Measurements from ENCODE around the gene UBTD1. TPM values are rescaled to one million over a fixed set of nuclear protein-coding genes. Genes with fewer than 3 reads are reported as not detected.

UBTD1 gene
- total and polyA plus RNA-seq, 5 donors from 2014 or later: 0.22 to 2.2 (median 1.8) TPM

GRCh38 chr10:97598407-97599271 is 99.9 kb downstream of the UBTD1 start:
- ATAC-seq (ENCODE audit: low read depth in 2 of 2) (no peak), DNase-seq (no peak)
- Histone ChIP-seq H3K27me3 (ENCODE audit: control insufficient read depth, insufficient read depth, low read length) (no peaks in the 10 kb centered on the region), H3K27ac (ENCODE audit: insufficient read depth, low read length, poor library complexity, severe bottlenecking) (no peak overlapping the region), H3K36me3 (ENCODE audit: control insufficient read depth, insufficient read depth, low read length) (no peaks in the 10 kb centered on the region), H3K9me3 (ENCODE audit: control insufficient read depth in 2 of 2, low read length in 2 of 2) (no peaks in the 10 kb centered on the region), H3K4me3 (ENCODE audit: low read depth, low read length) (no peak overlapping the region), H3K4me1 (ENCODE audit: control insufficient read depth, insufficient read depth, low read length, poor library complexity, severe bottlenecking) (no peaks in the 10 kb centered on the region)
- Mint-ChIP-seq H3K9me3 (peaks cover 0 to 1% (median 0%) of the 10 kb centered on the region in 7 donors), H3K27me3 (no peaks in the 10 kb centered on the region), H3K4me3 (no peak overlapping the region), H3K36me3 (no peaks in the 10 kb centered on the region), H3K4me1 (peaks cover 0 to 5% (median 0%) of the 10 kb centered on the region in 4 donors), H3K27ac (no peak overlapping the region)

- no peak overlapping the region for H3K4me3 ChIP-seq (ENCODE audit: low read depth, low read length)
- H3K9me3 ChIP-seq (ENCODE audit: control insufficient read depth in 2 of 2, low read length in 2 of 2): no peaks in the 10 kb centered on the region
- no peaks in the 10 kb centered on the region for H3K36me3 ChIP-seq (ENCODE audit: control insufficient read depth, insufficient read depth, low read length)
- no peak for ATAC-seq (ENCODE audit: low read depth in 2 of 2)
- Mint-ChIP-seq H3K4me3 (no peak overlapping the region), H3K27me3 (no peaks in the 10 kb centered on the region), H3K4me1 (peaks cover 0 to 5% (median 0%) of the 10 kb centered on the region in 4 donors), H3K36me3 (no peaks in the 10 kb centered on the region), H3K9me3 (peaks cover 0 to 1% (median 0%) of the 10 kb centered on the region in 7 donors), H3K27ac (peak overlapping the region in 1 of 3 donors; percentile 15)
- H3K27ac ChIP-seq (ENCODE audit: insufficient read depth, low read length, poor library complexity, severe bottlenecking): no peak overlapping the region
- H3K4me1 ChIP-seq (ENCODE audit: control insufficient read depth, insufficient read depth, low read length, poor library complexity, severe bottlenecking): no peaks in the 10 kb centered on the region
- DNase-seq: no peak
- no peaks in the 10 kb centered on the region for H3K27me3 ChIP-seq (ENCODE audit: control insufficient read depth, insufficient read depth, low read length)
Observed at GRCh38 chr10:97599272-97599619, 100.5 kb downstream of the UBTD1 start.

GRCh38 chr10:97600616-97601015 is 101.9 kb downstream of the UBTD1 start:
- Histone ChIP-seq H3K4me1 (ENCODE audit: control insufficient read depth, insufficient read depth, low read length, poor library complexity, severe bottlenecking) (no peaks in the 10 kb centered on the region), H3K9me3 (ENCODE audit: control insufficient read depth in 2 of 2, low read length in 2 of 2) (no peaks in the 10 kb centered on the region), H3K27ac (ENCODE audit: insufficient read depth, low read length, poor library complexity, severe bottlenecking) (no peak overlapping the region), H3K27me3 (ENCODE audit: control insufficient read depth, insufficient read depth, low read length) (no peaks in the 10 kb centered on the region), H3K4me3 (ENCODE audit: low read depth, low read length) (no peak overlapping the region), H3K36me3 (ENCODE audit: control insufficient read depth, insufficient read depth, low read length) (no peaks in the 10 kb centered on the region)
- peaks cover 0 to 4% (median 0%) of the 10 kb centered on the region in 4 donors for H3K4me1 Mint-ChIP-seq
- H3K9me3 Mint-ChIP-seq: peaks cover 0 to 1% (median 0%) of the 10 kb centered on the region in 7 donors
- H3K36me3 Mint-ChIP-seq: no peaks in the 10 kb centered on the region
- H3K27me3 Mint-ChIP-seq: peaks cover 3% of the 10 kb centered on the region
- no peak overlapping the region for H3K27ac Mint-ChIP-seq
- H3K4me3 Mint-ChIP-seq: no peak overlapping the region
- ATAC-seq (ENCODE audit: low read depth in 2 of 2) (no peak), DNase-seq (no peak)

GRCh38 chr10:97601268-97602215 is 102.8 kb downstream of the UBTD1 start:
- peaks cover 0 to 1% (median 0%) of the 10 kb centered on the region in 7 donors for H3K9me3 Mint-ChIP-seq
- no peak overlapping the region for H3K27ac Mint-ChIP-seq
- Histone ChIP-seq H3K36me3 (ENCODE audit: control insufficient read depth, insufficient read depth, low read length) (no peaks in the 10 kb centered on the region), H3K27me3 (ENCODE audit: control insufficient read depth, insufficient read depth, low read length) (no peaks in the 10 kb centered on the region), H3K4me1 (ENCODE audit: control insufficient read depth, insufficient read depth, low read length, poor library complexity, severe bottlenecking) (no peaks in the 10 kb centered on the region), H3K27ac (ENCODE audit: insufficient read depth, low read length, poor library complexity, severe bottlenecking) (no peak overlapping the region), H3K4me3 (ENCODE audit: low read depth, low read length) (no peak overlapping the region), H3K9me3 (ENCODE audit: control insufficient read depth in 2 of 2, low read length in 2 of 2) (no peaks in the 10 kb centered on the region)
- no peaks in the 10 kb centered on the region for H3K36me3 Mint-ChIP-seq
- no peak for ATAC-seq (ENCODE audit: low read depth in 2 of 2)
- no peak overlapping the region for H3K4me3 Mint-ChIP-seq
- DNase-seq: no peak
- H3K4me1 Mint-ChIP-seq: no peaks in the 10 kb centered on the region
- H3K27me3 Mint-ChIP-seq: peaks cover 4% of the 10 kb centered on the region

GRCh38 chr10:97607095-97607636 is 108.4 kb downstream of the UBTD1 start:
- Mint-ChIP-seq H3K27ac (peak overlapping the region in 1 of 3 donors; percentile 14), H3K27me3 (peaks cover 10% of the 10 kb centered on the region), H3K9me3 (no peaks in the 10 kb centered on the region), H3K4me1 (no peaks in the 10 kb centered on the region), H3K4me3 (no peak overlapping the region), H3K36me3 (no peaks in the 10 kb centered on the region)
- ATAC-seq (ENCODE audit: low read depth in 2 of 2): no peak
- Histone ChIP-seq H3K27me3 (ENCODE audit: control insufficient read depth, insufficient read depth, low read length) (no peaks in the 10 kb centered on the region), H3K4me1 (ENCODE audit: control insufficient read depth, insufficient read depth, low read length, poor library complexity, severe bottlenecking) (no peaks in the 10 kb centered on the region), H3K27ac (ENCODE audit: insufficient read depth, low read length, poor library complexity, severe bottlenecking) (no peak overlapping the region), H3K36me3 (ENCODE audit: control insufficient read depth, insufficient read depth, low read length) (no peaks in the 10 kb centered on the region), H3K4me3 (ENCODE audit: low read depth, low read length) (no peak overlapping the region), H3K9me3 (ENCODE audit: control insufficient read depth in 2 of 2, low read length in 2 of 2) (no peaks in the 10 kb centered on the region)
- no peak for DNase-seq

GRCh38 chr10:97608991-97609561 is 110.4 kb downstream of the UBTD1 start:
- DNase-seq: no peak
- Histone ChIP-seq H3K9me3 (ENCODE audit: control insufficient read depth in 2 of 2, low read length in 2 of 2) (no peaks in the 10 kb centered on the region), H3K27ac (ENCODE audit: insufficient read depth, low read length, poor library complexity, severe bottlenecking) (no peak overlapping the region), H3K27me3 (ENCODE audit: control insufficient read depth, insufficient read depth, low read length) (no peaks in the 10 kb centered on the region), H3K4me3 (ENCODE audit: low read depth, low read length) (no peak overlapping the region), H3K36me3 (ENCODE audit: control insufficient read depth, insufficient read depth, low read length) (no peaks in the 10 kb centered on the region), H3K4me1 (ENCODE audit: control insufficient read depth, insufficient read depth, low read length, poor library complexity, severe bottlenecking) (no peaks in the 10 kb centered on the region)
- H3K27me3 Mint-ChIP-seq: peaks cover 10% of the 10 kb centered on the region
- H3K4me3 Mint-ChIP-seq: no peak overlapping the region
- no peaks in the 10 kb centered on the region for H3K4me1 Mint-ChIP-seq
- no peaks in the 10 kb centered on the region for H3K9me3 Mint-ChIP-seq
- no peak for ATAC-seq (ENCODE audit: low read depth in 2 of 2)
- H3K36me3 Mint-ChIP-seq: no peaks in the 10 kb centered on the region
- H3K27ac Mint-ChIP-seq: no peak overlapping the region

GRCh38 chr10:97611473-97611872 is 112.7 kb downstream of the UBTD1 start:
- peaks cover 6% of the 10 kb centered on the region for H3K27me3 Mint-ChIP-seq
- no peak for DNase-seq
- H3K27ac Mint-ChIP-seq: no peak overlapping the region

More at GRCh38 chr10:97611473-97611872, 112.7 kb downstream of the UBTD1 start:
- H3K4me3 ChIP-seq (ENCODE audit: low read depth, low read length): no peak overlapping the region
- H3K9me3 ChIP-seq (ENCODE audit: control insufficient read depth in 2 of 2, low read length in 2 of 2): no peaks in the 10 kb centered on the region
- H3K36me3 ChIP-seq (ENCODE audit: control insufficient read depth, insufficient read depth, low read length): no peaks in the 10 kb centered on the region
- Mint-ChIP-seq H3K4me1 (no peaks in the 10 kb centered on the region), H3K4me3 (no peak overlapping the region), H3K9me3 (no peaks in the 10 kb centered on the region), H3K36me3 (peaks cover 5% of the 10 kb centered on the region)
- H3K27ac ChIP-seq (ENCODE audit: insufficient read depth, low read length, poor library complexity, severe bottlenecking): no peak overlapping the region
- no peak for ATAC-seq (ENCODE audit: low read depth in 2 of 2)
- no peaks in the 10 kb centered on the region for H3K4me1 ChIP-seq (ENCODE audit: control insufficient read depth, insufficient read depth, low read length, poor library complexity, severe bottlenecking)
- no peaks in the 10 kb centered on the region for H3K27me3 ChIP-seq (ENCODE audit: control insufficient read depth, insufficient read depth, low read length)
